Heart left ventricle (tissue), 13 donors: ENCODE results near the gene ZNF132.

Source experiments
- CTCF ChIP-seq, 12 donors: fragments of 200-600 bp; sonication (generic) in 4 of 12; IDR thresholded peaks; one replicate each; pipeline versions ENCODE4 v1.5.0 to v1.8.0; 2018 to 2022; ENCODE audit warnings: antibody characterized with exemption in 12 of 12, mild to moderate bottlenecking in 5 of 12
- POLR2A ChIP-seq, 2 donors: fragments of 450-650 bp; IDR thresholded peaks; one replicate each; pipeline ENCODE4 v1.6.1; 2017; ENCODE audit warnings: antibody characterized with exemption in 2 of 2, mild to moderate bottlenecking in 2 of 2, moderate library complexity in 2 of 2
- donor health status: ischemic (EF 13 %, LVEDD 7.1; RV severe dilation, severe dysfunction).
- donor health status: DM: no; HTN: yes; CAD: no.
- donor health status: DM: no; HTN: no; CAD: no.
- donor health status: ischemic (EF 25% LVEDD 6.9; RV normal size, moderate dysfunction).
- donor health status: ischemic (EF 25% LVEDD 5.7; RV mildly dilated, moderate dysfunction).
- donor health status: ischemic (EF 35%, LVEDD 5.7; RV mildly dilated, moderate dysfunction).
- donor health status: nonischemic (EF 11% LVEDD 7.7; RV severe dilation, severe dysfunction).
- donor health status: DM: yes; HTN: yes; CAD: no.
- donor health status: PGD.
- donor health status: ischemic (EF 29% LVEDD 5.4; RV normal size, mild dysfunction).
- donor health status: nonischemic (EF 23%, LVEDD 6.1; RV moderate dilation, normal function).

- TF ChIP-seq CTCF (IDR thresholded peaks at IDR 0.05) (no peak), POLR2A (IDR thresholded peaks at IDR 0.05) (no peak)
Measured at GRCh38 chr19:58409010-58409790, 30.8 kb downstream of the ZNF132 start.
